NCI-H2107 (cell line): ENCODE measurements around the gene SELENOI.
"Not testable (repeated sequence)": the region's sequence is repeated elsewhere in the genome, so short reads cannot be mapped to it uniquely, and the experiment has no call there.

ENCODE experiments used
- DNase-seq: peaks from one replicate; lab custom pipeline; 2025; lab: John Stamatoyannopoulos, UW

SELENOI gene

GRCh38 chr2:26359886-26360473 is 14.0 kb downstream of the SELENOI start:
- DNase-seq: no peak

- no peak for DNase-seq
Measured at GRCh38 chr2:26363323-26363722, 17.4 kb downstream of the SELENOI start.

GRCh38 chr2:26363958-26364357 is 18.0 kb downstream of the SELENOI start:
- no peak for DNase-seq

GRCh38 chr2:26364669-26365068 is 18.7 kb downstream of the SELENOI start:
- DNase-seq: no peak

GRCh38 chr2:26366957-26367356 is 21.0 kb downstream of the SELENOI start:
- no peak for DNase-seq

GRCh38 chr2:26369664-26370063 is 23.7 kb downstream of the SELENOI start:
- not testable (repeated sequence) for DNase-seq

- DNase-seq: not testable (repeated sequence)
Measured at GRCh38 chr2:26370909-26371308, 25.0 kb downstream of the SELENOI start.

GRCh38 chr2:26376799-26377198 is 30.9 kb downstream of the SELENOI start:
- DNase-seq: no peak

- DNase-seq: no peak
Measured at GRCh38 chr2:26380281-26380680, 34.3 kb downstream of the SELENOI start.

GRCh38 chr2:26382564-26382963 is 36.6 kb downstream of the SELENOI start:
- DNase-seq: no peak

GRCh38 chr2:26384183-26384582 is 38.2 kb downstream of the SELENOI start:
- no peak for DNase-seq

- DNase-seq: no peak
Measured at GRCh38 chr2:26384597-26384996, 38.7 kb downstream of the SELENOI start.

GRCh38 chr2:26387189-26387588 is 41.2 kb downstream of the SELENOI start:
- no peak for DNase-seq

GRCh38 chr2:26394694-26395093 is 48.8 kb downstream of the SELENOI start:
- DNase-seq: no peak

- DNase-seq: no peak
Measured at GRCh38 chr2:26395394-26395793, 49.5 kb downstream of the SELENOI start.

- no peak for DNase-seq
Measured at GRCh38 chr2:26396734-26397298, 50.9 kb downstream of the SELENOI start.

GRCh38 chr2:26399771-26400376 is 53.9 kb downstream of the SELENOI start:
- no peak for DNase-seq

- DNase-seq: no peak
Measured at GRCh38 chr2:26400723-26401122, 54.8 kb downstream of the SELENOI start.

GRCh38 chr2:26401739-26402541 is 56.0 kb downstream of the SELENOI start, which contains the start of gene DRC1:
TSS of gene DRC1 (plus strand) at chr2:26401920. CDS start at chr2:26401990, 70 bp downstream.
- peak; percentile 43 for DNase-seq

GRCh38 chr2:26407526-26407925 is 61.6 kb downstream of the SELENOI start:
- no peak for DNase-seq

- DNase-seq: no peak
Measured at GRCh38 chr2:26409785-26410184, 63.8 kb downstream of the SELENOI start.

- DNase-seq: no peak
Measured at GRCh38 chr2:26410764-26411243, 64.9 kb downstream of the SELENOI start.

GRCh38 chr2:26411419-26411818 is 65.5 kb downstream of the SELENOI start:
- no peak for DNase-seq
